Panc1 (cell line): ENCODE results near the gene DCST1. TPM values are rescaled to one million over a fixed set of nuclear protein-coding genes. Genes with fewer than 3 reads are reported as not detected.

ENCODE experiments used
- ATAC-seq: fragments of 200-7000 bp; cut with Tn5 transposase; 2 replicates; pipeline ENCODE4 v1.9.1; 2020; ENCODE audit warnings: mild to moderate bottlenecking, moderate library complexity
- BruUV-seq: library from RNA; stranded (reverse); fragments of 400-500 nt; replicated peaks from 2 replicates; lab custom pipeline; 2021; lab: Mats Ljungman, UMichigan
- CTCF ChIA-PET: fragments of 300-600 bp; sonication (Branson Sonifier 250); formaldehyde crosslinking; loops from one replicate; lab custom pipeline; 2022; ENCODE audit warnings: antibody characterized with exemption; lab: Charles Lee
- POLR2A ChIA-PET: fragments of 300-600 bp; sonication (Branson Sonifier 250); formaldehyde crosslinking; loops from one replicate; lab custom pipeline; 2022; ENCODE audit warnings: antibody characterized with exemption; lab: Charles Lee
- DNase-seq: peaks from one replicate; pipeline ENCODE4 v3.0.0-alpha.2; 2010; ENCODE audit warnings: low read depth, low spot score
- H3K27ac ChIP-seq: 2 replicates; pipeline ENCODE4 v1.5.1; 2011; ENCODE audit warnings: mild to moderate bottlenecking, low read length, inconsistent platforms
- H3K27me3 ChIP-seq: fragments of 200-500 bp; sonication (Bioruptor generic); 2 replicates; pipeline ENCODE4 v1.6.0; 2014; ENCODE audit warnings: low read length, inconsistent platforms; ENCODE audit not compliant: control insufficient read depth, insufficient read depth
- H3K36me3 ChIP-seq: fragments of 200-500 bp; sonication (Bioruptor generic); 2 replicates; pipeline ENCODE4 v1.5.1; 2014; ENCODE audit warnings: inconsistent platforms, mild to moderate bottlenecking, low read length, moderate library complexity; ENCODE audit not compliant: control insufficient read depth, insufficient read depth
- H3K4me1 ChIP-seq: 2 replicates; pipeline ENCODE4 v1.5.1; 2011; ENCODE audit warnings: inconsistent platforms, mild to moderate bottlenecking, low read length, moderate library complexity; ENCODE audit not compliant: control insufficient read depth, insufficient read depth
- H3K4me3 ChIP-seq, 2 experiments: 2 replicates each; pipeline ENCODE4 v1.5.1; 2011 to 2012; ENCODE audit warnings: low read depth in 2 of 2, low read length in 2 of 2, mild to moderate bottlenecking in 2 of 2, inconsistent platforms in 1 of 2, moderate library complexity in 1 of 2
- H3K9me3 ChIP-seq: fragments of 200-500 bp; sonication (Bioruptor generic); 2 replicates; pipeline ENCODE4 v1.5.1; 2014; ENCODE audit warnings: low read depth, mild to moderate bottlenecking, inconsistent platforms, low read length, moderate library complexity; ENCODE audit not compliant: control insufficient read depth, insufficient read depth
- CTCF ChIP-seq: fragments of 450-650 bp; IDR thresholded peaks from 2 replicates; pipeline ENCODE4 v1.5.1; 2017; ENCODE audit warnings: mild to moderate bottlenecking
- POLR2AphosphoS5 ChIP-seq: IDR thresholded peaks from 2 replicates; pipeline ENCODE4 v1.6.1; 2012; ENCODE audit warnings: mild to moderate bottlenecking, low read depth, low read length, moderate library complexity
- SIN3A ChIP-seq: IDR thresholded peaks from 2 replicates; pipeline ENCODE4 v1.6.1; 2012; ENCODE audit warnings: low read depth, mild to moderate bottlenecking, low read length, moderate library complexity, borderline replicate concordance; ENCODE audit not compliant: insufficient read depth
- TCF7L2 ChIP-seq: IDR thresholded peaks from 2 replicates; pipeline ENCODE4 v1.6.1; 2011; ENCODE audit warnings: mild to moderate bottlenecking, low read depth, low read length, inconsistent platforms
- in situ Hi-C: cut with HindIII; loops from 2 replicates; pipeline ENCODE4 v1.10.0; 2016; ENCODE audit warnings: low sequenced_read_pairs, low pct_unique_long_range_greater_than_20kb
- intact Hi-C: fragments of 100-400 bp; cut with micrococcal nuclease; formaldehyde crosslinking; loops from one replicate; pipeline ENCODE4 v1.10.0; 2022; ENCODE audit not compliant: unreplicated experiment
- total RNA-seq: library from RNA; stranded (reverse); gene quantifications from one replicate; pipeline ENCODE4 v1.2.1, GENCODE V29; 2021; ENCODE audit not compliant: unreplicated experiment
- TF ChIP-seq, protein P1 (sequence below), 2 experiments: IDR thresholded peaks; 2 replicates each; pipeline ENCODE4 v1.6.1; 2011 to 2012; ENCODE audit warnings: low read depth in 2 of 2, control low read depth in 1 of 2, low read length in 1 of 2, mild to moderate bottlenecking in 1 of 2, moderate library complexity in 1 of 2; ENCODE audit not compliant: insufficient read depth in 1 of 2

The DCST1 gene
- total RNA-seq, 1 experiment from 2014 or later, result not detected

- in situ Hi-C loops (no loop called here), intact Hi-C loops (no loop called here)
- Histone ChIP-seq H3K9me3 (no peaks in the 10 kb centered on the region), H3K4me1 (no peaks in the 10 kb centered on the region), H3K4me3 (no peak overlapping the region), H3K27me3 (no peaks in the 10 kb centered on the region), H3K36me3 (no peaks in the 10 kb centered on the region), H3K27ac (no peak overlapping the region)
- TF ChIP-seq TCF7L2 (no peak), POLR2AphosphoS5 (no peak), SIN3A (no peak), CTCF (no peak)
- TF ChIP-seq, protein P1, sequence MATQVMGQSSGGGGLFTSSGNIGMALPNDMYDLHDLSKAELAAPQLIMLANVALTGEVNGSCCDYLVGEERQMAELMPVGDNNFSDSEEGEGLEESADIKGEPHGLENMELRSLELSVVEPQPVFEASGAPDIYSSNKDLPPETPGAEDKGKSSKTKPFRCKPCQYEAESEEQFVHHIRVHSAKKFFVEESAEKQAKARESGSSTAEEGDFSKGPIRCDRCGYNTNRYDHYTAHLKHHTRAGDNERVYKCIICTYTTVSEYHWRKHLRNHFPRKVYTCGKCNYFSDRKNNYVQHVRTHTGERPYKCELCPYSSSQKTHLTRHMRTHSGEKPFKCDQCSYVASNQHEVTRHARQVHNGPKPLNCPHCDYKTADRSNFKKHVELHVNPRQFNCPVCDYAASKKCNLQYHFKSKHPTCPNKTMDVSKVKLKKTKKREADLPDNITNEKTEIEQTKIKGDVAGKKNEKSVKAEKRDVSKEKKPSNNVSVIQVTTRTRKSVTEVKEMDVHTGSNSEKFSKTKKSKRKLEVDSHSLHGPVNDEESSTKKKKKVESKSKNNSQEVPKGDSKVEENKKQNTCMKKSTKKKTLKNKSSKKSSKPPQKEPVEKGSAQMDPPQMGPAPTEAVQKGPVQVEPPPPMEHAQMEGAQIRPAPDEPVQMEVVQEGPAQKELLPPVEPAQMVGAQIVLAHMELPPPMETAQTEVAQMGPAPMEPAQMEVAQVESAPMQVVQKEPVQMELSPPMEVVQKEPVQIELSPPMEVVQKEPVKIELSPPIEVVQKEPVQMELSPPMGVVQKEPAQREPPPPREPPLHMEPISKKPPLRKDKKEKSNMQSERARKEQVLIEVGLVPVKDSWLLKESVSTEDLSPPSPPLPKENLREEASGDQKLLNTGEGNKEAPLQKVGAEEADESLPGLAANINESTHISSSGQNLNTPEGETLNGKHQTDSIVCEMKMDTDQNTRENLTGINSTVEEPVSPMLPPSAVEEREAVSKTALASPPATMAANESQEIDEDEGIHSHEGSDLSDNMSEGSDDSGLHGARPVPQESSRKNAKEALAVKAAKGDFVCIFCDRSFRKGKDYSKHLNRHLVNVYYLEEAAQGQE (IDR thresholded peaks at IDR 0.05; ENCODE audit: insufficient read depth in 1 of 2, low read depth in 2 of 2, low read length in 1 of 2), result no peak
- CTCF ChIA-PET, result no interaction called here
- ATAC-seq (no peak), DNase-seq (no peak)
- no TSS peak for BruUV-seq
- POLR2A ChIA-PET, result interaction anchor here (0.5 kb wide), 1 partner anchor 59 kb away, joined by 15 read pairs; no protein-coding TSS in a partner anchor
Observed at GRCh38 chr1:155032886-155033285, 738 bp upstream of the DCST1 start.

DNA sequence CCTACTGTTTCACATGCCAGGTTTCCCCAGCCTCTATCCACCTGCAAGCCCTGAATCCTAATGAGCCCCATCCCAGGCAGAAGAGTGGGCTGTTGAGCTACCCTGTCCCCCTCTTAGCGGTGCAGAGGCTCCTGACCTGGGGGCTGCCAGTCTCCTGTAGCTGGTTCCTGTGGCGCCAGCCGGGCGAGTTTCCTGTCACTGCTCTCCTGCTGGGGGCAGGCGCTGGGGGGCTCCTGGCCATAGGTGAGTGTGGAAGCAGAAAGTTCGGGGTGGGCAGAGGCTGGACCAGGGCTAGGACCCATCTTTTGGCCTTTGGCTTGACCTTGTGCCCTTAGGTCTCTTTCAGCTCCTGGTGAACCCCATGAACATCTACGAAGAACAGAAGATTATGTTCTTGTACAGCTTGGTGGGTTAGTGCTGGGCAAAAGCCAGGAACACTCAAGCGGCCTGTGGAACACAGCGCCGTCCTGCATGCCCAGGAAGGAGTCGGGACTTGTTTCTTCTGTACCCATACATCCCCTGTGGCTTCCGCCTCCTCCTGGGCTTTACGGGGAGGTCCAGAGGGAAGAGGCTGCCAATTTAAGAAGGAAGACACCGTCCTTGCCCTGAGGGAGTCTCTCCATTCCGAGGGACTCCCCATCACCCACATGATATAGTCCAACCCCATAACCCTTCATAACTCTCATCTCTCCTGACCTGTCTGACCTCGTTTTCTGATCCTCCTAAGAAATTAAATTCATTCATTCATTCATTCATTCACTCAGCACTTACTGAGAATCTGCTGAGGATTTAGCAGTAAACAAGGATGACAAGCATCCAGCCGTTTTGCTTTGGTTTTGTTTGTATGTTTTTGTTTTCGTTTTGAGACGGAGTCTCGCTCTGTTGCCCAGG, 939 bp downstream of the DCST1 start:
- Histone ChIP-seq H3K27ac (no peak overlapping the region), H3K27me3 (no peaks in the 10 kb centered on the region), H3K36me3 (no peaks in the 10 kb centered on the region), H3K4me1 (no peaks in the 10 kb centered on the region), H3K4me3 (no peak overlapping the region), H3K9me3 (no peaks in the 10 kb centered on the region)
- BruUV-seq, result no TSS peak
- ATAC-seq, result no peak
- intact Hi-C loops (no loop called here), in situ Hi-C loops (no loop called here)
- DNase-seq, result no peak
- ChIA-PET POLR2A (interaction anchor here (0.7 kb wide), 1 partner anchor 95 kb away, joined by 5 read pairs; no protein-coding TSS in a partner anchor), CTCF (interaction anchor here (0.6 kb wide), 1 partner anchor 24 kb away, joined by 7 read pairs; no protein-coding TSS in a partner anchor)
- no peak for TF ChIP-seq CTCF
- TF ChIP-seq, protein P1 (IDR thresholded peaks at IDR 0.05; ENCODE audit: insufficient read depth in 1 of 2, low read depth in 2 of 2, low read length in 1 of 2), result no peak
- no peak for TF ChIP-seq TCF7L2
- TF ChIP-seq SIN3A, result no peak
- TF ChIP-seq POLR2AphosphoS5, result no peak
